A549 (cell line): ENCODE measurements around the gene TM7SF2. TPM values are rescaled to one million over a fixed set of nuclear protein-coding genes. Genes with fewer than 3 reads are reported as not detected.

Experiments used
- ATAC-seq, 2 experiments: fragments of 200-7000 bp in 1 of 2; fragments of >200 bp in 1 of 2; cut with Nextera tagmentation in 1 of 2; cut with Tn5 transposase in 1 of 2; 3 replicates each; pipeline versions ENCODE4 v1.8.0 to v1.9.1; 2018 to 2020; ENCODE audit warnings: mild to moderate bottlenecking in 1 of 2, moderate library complexity in 1 of 2
- CTCF ChIA-PET: fragments of 300-600 bp; sonication (Branson Sonifier 250); formaldehyde crosslinking; extraction: SDS; loops from one replicate; lab custom pipeline; 2021; ENCODE audit warnings: antibody characterized with exemption, inconsistent platforms; lab: Yijun Ruan, JAX
- POLR2A ChIA-PET: fragments of 350-600 bp; formaldehyde crosslinking; extraction: SDS; loops from one replicate; lab custom pipeline; 2021; ENCODE audit warnings: antibody characterized with exemption, inconsistent platforms; lab: Yijun Ruan, JAX
- DNase-seq, 2 experiments: peaks; one replicate each; pipeline versions ENCODE4 v3.0.0 to v3.0.0-alpha.2; 2011 to 2016; ENCODE audit warnings: low read depth in 1 of 2, low spot score in 1 of 2
- FAIRE-seq: peaks from 2 replicates; lab custom pipeline; 2011; peaks lifted over from hg19 to GRCh38; lab: Jason Lieb, UNC
- H3K27ac ChIP-seq, 2 experiments: fragments of >200 bp; sonication (Bioruptor Twin); formaldehyde crosslinking; 3 replicates each; pipeline ENCODE4 v1.5.1; 2016 to 2017
- H3K4me1 ChIP-seq: fragments of >200 bp; sonication (Bioruptor Twin); formaldehyde crosslinking; 3 replicates; pipeline ENCODE4 v1.6.1; 2016
- H3K4me2 ChIP-seq: fragments of >200 bp; sonication (Bioruptor Twin); formaldehyde crosslinking; 3 replicates; pipeline ENCODE4 v1.6.1; 2016
- H3K4me3 ChIP-seq: fragments of >200 bp; sonication (Bioruptor Twin); formaldehyde crosslinking; 3 replicates; pipeline ENCODE4 v1.5.1; 2016
- H3K9me3 ChIP-seq: fragments of >200 bp; sonication (Bioruptor Twin); formaldehyde crosslinking; 3 replicates; pipeline ENCODE4 v1.6.1; 2016
- ATOH8 ChIP-seq: fragments of 250-450 bp; sonication (Bioruptor Pico); IDR thresholded peaks from 2 replicates; pipeline ENCODE4 v1.5.0; 2020; ENCODE audit warnings: low read depth, mild to moderate bottlenecking, moderate library complexity
- BHLHE40 ChIP-seq: IDR thresholded peaks from 2 replicates; pipeline ENCODE4 v1.6.1; 2012; ENCODE audit warnings: low read depth, low read length, inconsistent platforms
- CBX2 ChIP-seq: fragments of 200-600 bp; sonication (generic); IDR thresholded peaks from 2 replicates; pipeline ENCODE4 v1.6.1; 2016; ENCODE audit warnings: low read depth, mild to moderate bottlenecking, borderline replicate concordance
- CHD4 ChIP-seq: fragments of 200-600 bp; sonication (generic); IDR thresholded peaks from 2 replicates; pipeline ENCODE4 v1.6.1; 2016; ENCODE audit warnings: antibody characterized with exemption, mild to moderate bottlenecking, borderline replicate concordance
- EHF ChIP-seq: fragments of 250-450 bp; sonication (Bioruptor Pico); IDR thresholded peaks from 2 replicates; pipeline ENCODE4 v1.5.0; 2020; ENCODE audit warnings: mild to moderate bottlenecking
- FOXS1 ChIP-seq: fragments of 250-450 bp; sonication (Bioruptor Pico); IDR thresholded peaks from 2 replicates; pipeline ENCODE4 v1.5.0; 2020; ENCODE audit warnings: mild to moderate bottlenecking, moderate library complexity
- HDAC2 ChIP-seq: fragments of 200-600 bp; sonication (generic); IDR thresholded peaks from 2 replicates; pipeline ENCODE4 v1.6.1; 2016
- HEYL ChIP-seq: fragments of 250-450 bp; sonication (Bioruptor Pico); IDR thresholded peaks from 2 replicates; pipeline ENCODE4 v1.8.0; 2021; ENCODE audit warnings: mild to moderate bottlenecking, moderate library complexity
- HOXB5 ChIP-seq: fragments of 250-450 bp; sonication (Bioruptor Pico); IDR thresholded peaks from 2 replicates; pipeline ENCODE4 v1.5.0; 2020; ENCODE audit warnings: mild to moderate bottlenecking, moderate library complexity
- JUN ChIP-seq, 2 experiments: fragments of >200 bp; sonication (Bioruptor Twin); formaldehyde crosslinking; IDR thresholded peaks; 2 replicates in 1 of 2; 3 replicates in 1 of 2; pipeline ENCODE4 v1.6.1; 2016 to 2017
- KDM5A ChIP-seq: fragments of 200-600 bp; sonication (generic); IDR thresholded peaks from 2 replicates; pipeline ENCODE4 v1.6.1; 2016; ENCODE audit warnings: antibody characterized with exemption, mild to moderate bottlenecking
- MAZ ChIP-seq: fragments of 150-350 bp; IDR thresholded peaks from 2 replicates; pipeline ENCODE4 v1.6.1; 2014; ENCODE audit warnings: antibody characterized with exemption, low read depth, low read length, borderline replicate concordance
- NR3C1 ChIP-seq: fragments of >200 bp; sonication (Bioruptor Twin); formaldehyde crosslinking; IDR thresholded peaks from 3 replicates; pipeline ENCODE4 v1.6.1; 2017
- POLR2AphosphoS2 ChIP-seq: conservative IDR thresholded peaks from 2 replicates; pipeline ENCODE4 v1.6.1; 2012; ENCODE audit warnings: low read length, improper control_type of control experiment, inconsistent platforms
- RFX5 ChIP-seq: fragments of 450-650 bp; IDR thresholded peaks from 2 replicates; pipeline ENCODE4 v1.7.1; 2014; ENCODE audit warnings: antibody characterized with exemption, mild to moderate bottlenecking, moderate library complexity
- RNF2 ChIP-seq: fragments of 200-600 bp; sonication (generic); IDR thresholded peaks from 2 replicates; pipeline ENCODE4 v1.6.1; 2016; ENCODE audit warnings: low read depth, mild to moderate bottlenecking, antibody characterized with exemption, moderate library complexity, borderline replicate concordance
- USF2 ChIP-seq: fragments of 450-650 bp; IDR thresholded peaks from 2 replicates; pipeline ENCODE4 v1.6.1; 2014; ENCODE audit warnings: antibody characterized with exemption
- ZC3H11A ChIP-seq: fragments of 450-650 bp; IDR thresholded peaks from 2 replicates; pipeline ENCODE4 v1.6.1; 2014; ENCODE audit warnings: antibody characterized with exemption, mild to moderate bottlenecking
- WGBS: methylation state at CpG from one replicate; pipeline ENCODE4 v1.1.6; 2017; ENCODE audit errors: missing lambda C conversion rate; 5-methylcytosine and 5-hydroxymethylcytosine counted together
- polyA plus RNA-seq, 4 experiments: library from polyadenylated mRNA; depleted of rRNA in 3 of 4; stranded (reverse); fragments of >200 nt; fragmentation: RNase III in 1 of 4; extraction: RNeasy Plus Mini Kit Qiagen cat#74134 plus additional on column Dnase treatment in 1 of 4; gene quantifications; 2 replicates in 3 of 4; 3 replicates in 1 of 4; pipeline ENCODE4 v1.2.3, GENCODE V29; 2011 to 2017

TM7SF2 gene
- polyA plus RNA-seq, 2 of the 4 experiments (the other 2 are of a cell fraction), result 8.2 TPM

- H3K4me1 ChIP-seq, result no peaks in the 10 kb centered on the region
- no peak for FAIRE-seq
- no peak overlapping the region for H3K4me2 ChIP-seq
- no peak overlapping the region for H3K27ac ChIP-seq
- CTCF ChIA-PET, result interaction anchor here (0.8 to 4.6 kb wide), 4 partner anchors 10 to 90 kb away, joined by 3 to 24 read pairs (median 3); partner anchors contain the start of genes ARL2 and TM7SF2
- ATAC-seq, result no peak
- H3K4me3 ChIP-seq, result no peak overlapping the region
- no peaks in the 10 kb centered on the region for H3K9me3 ChIP-seq
- no peak for TF ChIP-seq NR3C1
- POLR2A ChIA-PET, result interaction anchor here (1.1 to 1.4 kb wide), 2 partner anchors 8 to 9 kb away, joined by 3 read pairs; partner anchors contain the start of gene TM7SF2
- no peak for DNase-seq
Observed at GRCh38 chr11:65103476-65103875, 8.2 kb upstream of the TM7SF2 start.

- CTCF ChIA-PET, result interaction anchor here (4.6 kb wide), 1 partner anchor 9 kb away, joined by 24 read pairs; the partner anchor contains the start of gene TM7SF2
Observed at GRCh38 chr11:65104628-65105027, 7.0 kb upstream of the TM7SF2 start.

GRCh38 chr11:65107078-65107477 is 4.6 kb upstream of the TM7SF2 start:
- H3K4me1 ChIP-seq, result peaks cover 12% of the 10 kb centered on the region; the same call in 2 of the 3 replicates
- 94% methylated on average over 14 of the region's 15 CpGs for WGBS
- FAIRE-seq, result no peak
- H3K4me2 ChIP-seq, result no peak overlapping the region
- no peak for DNase-seq
- CTCF ChIA-PET, result interaction anchor here (0.6 to 6.6 kb wide), 3 partner anchors 11 to 64 kb away, joined by 3 to 153 read pairs (median 62); partner anchors contain the start of genes FAU, MRPL49, VPS51 and ZNHIT2
- H3K27ac ChIP-seq, result no peak overlapping the region
- POLR2A ChIA-PET, result no interaction called here
- TF ChIP-seq EHF (CRISPR knock-in tag) (no peak), HDAC2 (no peak), CHD4 (no peak), HOXB5 (CRISPR knock-in tag) (no peak), BHLHE40 (no peak), POLR2AphosphoS2 (no peak), USF2 (no peak), RNF2 (no peak), CBX2 (no peak), FOXS1 (CRISPR knock-in tag) (no peak)
- no peaks in the 10 kb centered on the region for H3K9me3 ChIP-seq
- ATAC-seq, result no peak
- H3K4me3 ChIP-seq, result no peak overlapping the region

More at GRCh38 chr11:65104628-65105027, 7.0 kb upstream of the TM7SF2 start:
- Histone ChIP-seq H3K4me2 (no peak overlapping the region), H3K27ac (no peak overlapping the region), H3K4me1 (no peaks in the 10 kb centered on the region), H3K9me3 (no peaks in the 10 kb centered on the region), H3K4me3 (no peak overlapping the region)
- no peak for FAIRE-seq
- TF ChIP-seq JUN (IDR thresholded peaks at IDR 0.05) (no peak), ATOH8 (CRISPR knock-in tag) (no peak), MAZ (no peak)
- ATAC-seq, result no peak
- 81% methylated on average over 4 of the region's 4 CpGs for WGBS
- DNase-seq, result no peak
- POLR2A ChIA-PET, result no interaction called here

- CTCF ChIA-PET, result interaction anchor here (0.6 to 6.6 kb wide), 10 partner anchors 12 to 261 kb away, joined by 3 to 153 read pairs (median 4); partner anchors contain the start of genes ARL2, FAU, MRPL49 and VPS51
- Histone ChIP-seq H3K4me1 (peaks cover 15% of the 10 kb centered on the region; the same call in 2 of the 3 replicates), H3K9me3 (no peaks in the 10 kb centered on the region), H3K4me2 (no peak overlapping the region), H3K4me3 (no peak overlapping the region), H3K27ac (no peak overlapping the region)
- 94% methylated on average over 27 of the region's 52 CpGs for WGBS
- DNase-seq (no peak), ATAC-seq (no peak), FAIRE-seq (no peak)
- POLR2A ChIA-PET, result interaction anchor here (0.9 to 1.0 kb wide), 2 partner anchors 10 to 14 kb away, joined by 3 to 4 read pairs; partner anchors contain the start of genes FAU, MRPL49 and ZNHIT2
- no peak for TF ChIP-seq EHF (CRISPR knock-in tag)
- TF ChIP-seq KDM5A, result no peak
- no peak for TF ChIP-seq ZC3H11A
- TF ChIP-seq HEYL (CRISPR knock-in tag), result no peak
- TF ChIP-seq RNF2, result no peak
- no peak for TF ChIP-seq USF2
- TF ChIP-seq JUN (IDR thresholded peaks at IDR 0.05), result no peak
- TF ChIP-seq RFX5, result no peak
Observed at GRCh38 chr11:65107751-65108468, 3.8 kb upstream of the TM7SF2 start.
